ENCODE data around the gene ALLC. TPM values are rescaled to one million over a fixed set of nuclear protein-coding genes. Genes with fewer than 3 reads are reported as not detected.

ALLC gene
- total RNA-seq, 1 donor from 2014 or later: not detected

DNA sequence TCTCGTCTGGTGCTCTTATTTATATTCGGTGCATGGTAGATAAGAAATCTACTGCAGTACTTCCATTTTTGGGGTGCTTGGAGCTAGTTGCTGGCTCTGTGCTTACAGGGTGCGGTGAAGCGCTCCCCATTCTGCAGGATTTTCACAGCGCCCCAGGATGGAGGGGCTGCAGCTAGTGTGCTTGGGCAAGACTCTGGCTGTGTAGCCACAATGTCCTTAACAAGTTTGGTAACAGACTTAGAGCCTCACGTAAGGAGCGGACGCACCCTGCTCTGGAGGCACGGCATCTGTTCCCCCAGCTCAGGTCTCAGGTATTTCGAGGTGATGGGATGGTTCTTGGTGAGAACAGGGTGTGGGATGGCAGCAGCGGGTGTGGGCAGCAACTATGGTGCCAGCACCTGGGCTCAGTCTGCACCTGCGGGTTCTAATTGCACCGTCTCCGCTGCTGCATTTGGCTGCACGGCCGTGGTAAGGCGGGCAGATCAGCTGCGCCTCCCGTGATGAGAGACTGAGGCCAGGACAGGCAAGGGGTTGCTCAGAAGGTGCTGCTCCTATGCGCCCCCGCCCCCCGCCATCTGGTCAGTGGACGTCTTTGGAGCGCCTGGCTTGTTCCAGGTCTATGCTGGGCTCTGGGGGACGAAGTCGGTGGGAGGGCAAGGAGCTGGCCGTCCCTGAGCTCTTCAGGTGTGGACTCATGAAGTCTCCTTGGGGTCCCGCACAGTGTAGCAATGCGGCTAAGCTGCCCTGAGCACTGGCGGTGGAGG lies 20.1 kb upstream of the ALLC start:
- Mint-ChIP-seq H3K27me3 (ENCODE audit: insufficient read depth) (peaks cover 2% of the 10 kb centered on the region), H3K9me3 (no peaks in the 10 kb centered on the region), H3K4me3 (no peak overlapping the region), H3K27ac (no peak overlapping the region), H3K36me3 (ENCODE audit: low read depth) (no peaks in the 10 kb centered on the region), H3K4me1 (ENCODE audit: low read depth) (no peaks in the 10 kb centered on the region)
- DNase-seq (ENCODE audit: low spot score): no peak
- intact Hi-C loops (cut with micrococcal nuclease): no loop called here

DNA sequence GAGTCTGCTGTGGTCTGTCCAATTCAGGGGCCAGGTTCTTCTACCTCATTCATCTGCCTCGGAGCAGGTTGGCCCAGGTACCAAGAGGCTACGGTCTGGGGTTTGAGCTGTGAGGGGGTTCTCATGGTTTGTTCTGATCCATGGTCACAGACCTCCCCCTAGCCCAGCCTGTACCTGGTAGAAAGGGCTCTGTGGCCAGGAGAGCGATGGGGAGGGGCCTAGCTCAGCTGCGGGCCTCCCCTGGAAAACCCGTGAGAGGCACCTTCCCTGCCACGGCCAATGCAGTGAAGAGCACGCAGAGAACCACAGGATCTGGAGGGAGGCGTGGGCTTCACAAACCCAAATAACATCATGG lies 19.6 kb upstream of the ALLC start:
- Mint-ChIP-seq H3K27me3 (ENCODE audit: insufficient read depth) (peaks cover 2% of the 10 kb centered on the region), H3K4me3 (no peak overlapping the region), H3K27ac (no peak overlapping the region), H3K4me1 (ENCODE audit: low read depth) (no peaks in the 10 kb centered on the region), H3K36me3 (ENCODE audit: low read depth) (no peaks in the 10 kb centered on the region), H3K9me3 (no peaks in the 10 kb centered on the region)
- intact Hi-C loops (cut with micrococcal nuclease): no loop called here
- DNase-seq (ENCODE audit: low spot score): no peak

DNA sequence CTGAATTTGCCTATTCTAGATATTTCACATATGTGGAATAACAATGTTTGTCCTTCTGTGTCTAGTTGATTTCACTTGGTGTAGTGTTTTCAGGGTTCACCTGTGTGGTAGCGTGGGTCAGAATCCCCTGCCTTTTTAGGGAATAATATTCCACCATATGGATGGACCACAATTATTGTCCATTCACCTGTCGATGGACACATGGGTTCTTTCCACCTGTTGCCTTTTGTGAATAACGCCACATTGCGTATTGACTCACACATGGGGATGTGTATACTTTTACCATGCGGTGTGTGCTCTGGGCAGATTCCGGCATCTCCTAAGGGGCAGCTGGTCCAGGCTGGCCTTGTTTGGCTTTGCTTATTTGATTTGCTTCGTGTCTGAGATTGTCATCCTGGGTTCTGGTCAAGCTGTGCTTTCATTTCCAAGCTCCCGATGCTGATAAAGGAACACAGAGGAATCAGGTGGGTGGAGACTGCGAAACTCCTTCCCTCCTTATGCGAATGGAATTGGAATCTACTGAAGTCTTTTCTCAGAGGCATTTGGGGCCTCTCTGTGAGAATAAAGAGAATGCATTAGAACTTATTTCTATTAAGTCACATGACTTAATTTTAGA lies 18.9 kb upstream of the ALLC start:
- Mint-ChIP-seq H3K27me3 (ENCODE audit: insufficient read depth) (peaks cover 2% of the 10 kb centered on the region), H3K27ac (no peak overlapping the region), H3K36me3 (ENCODE audit: low read depth) (no peaks in the 10 kb centered on the region), H3K4me1 (ENCODE audit: low read depth) (no peaks in the 10 kb centered on the region), H3K9me3 (no peaks in the 10 kb centered on the region), H3K4me3 (no peak overlapping the region)
- intact Hi-C loops (cut with micrococcal nuclease): no loop called here
- no peak for DNase-seq (ENCODE audit: low spot score)

DNA sequence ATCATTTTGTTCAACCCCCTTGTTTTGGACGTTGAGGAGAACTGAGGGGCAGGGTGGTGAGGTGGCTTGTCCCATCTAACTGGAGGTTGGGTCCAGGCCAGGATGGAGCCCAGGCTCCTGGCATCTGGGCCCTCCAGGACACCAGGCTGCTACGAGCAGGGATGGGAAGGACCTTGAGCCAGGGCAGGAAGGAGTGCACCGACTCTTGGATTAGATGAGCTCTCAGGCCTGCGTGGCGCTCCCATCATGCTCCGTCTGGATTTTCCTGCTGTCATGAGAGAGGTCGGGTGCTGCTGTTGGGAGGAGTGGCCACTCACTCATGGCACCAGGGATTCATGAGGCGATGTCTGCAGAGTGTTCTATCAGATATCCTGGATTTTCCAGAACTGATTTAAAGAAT lies 18.3 kb upstream of the ALLC start:
- H3K4me1 Mint-ChIP-seq (ENCODE audit: low read depth): no peaks in the 10 kb centered on the region
- H3K27me3 Mint-ChIP-seq (ENCODE audit: insufficient read depth): peaks cover 2% of the 10 kb centered on the region
- intact Hi-C loops (cut with micrococcal nuclease): no loop called here
- H3K4me3 Mint-ChIP-seq: no peak overlapping the region
- no peaks in the 10 kb centered on the region for H3K36me3 Mint-ChIP-seq (ENCODE audit: low read depth)
- H3K9me3 Mint-ChIP-seq: no peaks in the 10 kb centered on the region
- DNase-seq (ENCODE audit: low spot score): no peak
- H3K27ac Mint-ChIP-seq: no peak overlapping the region

DNA sequence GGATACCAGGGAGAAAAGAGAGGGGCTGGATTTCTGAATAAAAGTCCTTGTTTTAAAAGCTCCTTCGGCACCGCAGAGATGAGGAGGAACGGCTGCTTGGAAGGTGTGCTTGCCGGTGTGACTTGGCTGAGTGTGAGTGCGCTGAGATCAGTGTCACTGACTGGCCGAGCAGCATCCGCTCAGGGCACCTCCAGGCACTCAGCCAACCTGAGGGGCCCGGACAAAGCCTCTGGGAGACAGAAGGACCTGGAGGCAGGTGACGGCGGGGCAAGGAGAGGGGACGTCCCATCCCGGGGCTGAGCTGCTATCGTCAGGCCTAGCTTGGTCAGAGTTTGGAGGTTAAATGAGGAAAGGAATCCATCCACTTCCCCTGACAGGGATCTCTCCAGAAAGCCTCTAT lies 16.8 kb upstream of the ALLC start:
- Mint-ChIP-seq H3K9me3 (no peaks in the 10 kb centered on the region), H3K27me3 (ENCODE audit: insufficient read depth) (peaks cover 2% of the 10 kb centered on the region), H3K27ac (no peak overlapping the region), H3K4me3 (no peak overlapping the region), H3K4me1 (ENCODE audit: low read depth) (no peaks in the 10 kb centered on the region), H3K36me3 (ENCODE audit: low read depth) (no peaks in the 10 kb centered on the region)
- no peak for DNase-seq (ENCODE audit: low spot score)
- intact Hi-C loops (cut with micrococcal nuclease): no loop called here

DNA sequence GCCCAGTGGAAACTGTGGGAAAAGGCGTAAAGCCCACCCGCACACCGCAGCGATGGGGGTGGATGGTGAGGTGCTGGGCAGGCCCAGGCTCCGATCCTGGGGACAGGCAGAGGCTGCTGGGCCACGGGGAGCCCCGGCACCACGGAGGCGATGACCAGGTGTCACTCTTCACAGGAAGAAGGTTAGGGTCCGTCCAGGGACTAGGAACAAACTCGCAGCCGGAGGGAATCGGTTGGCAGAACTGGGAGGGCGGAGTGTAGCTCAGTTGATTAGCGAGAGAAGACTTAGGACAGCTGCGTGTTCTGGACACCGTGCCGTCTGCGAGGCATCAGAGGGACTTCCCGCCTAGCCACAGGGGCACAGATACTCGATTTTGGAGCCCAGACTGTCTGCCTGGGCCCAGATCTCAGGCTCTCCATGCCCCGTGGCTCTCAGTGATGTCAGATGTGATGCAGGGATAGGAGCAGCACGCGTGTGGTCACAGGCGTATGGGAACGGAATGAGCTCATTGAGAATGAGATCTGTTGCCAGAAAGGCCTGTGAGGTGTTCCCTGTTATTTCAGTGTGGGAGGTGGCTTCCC lies 16.1 kb upstream of the ALLC start:
- Mint-ChIP-seq H3K36me3 (ENCODE audit: low read depth) (no peaks in the 10 kb centered on the region), H3K27me3 (ENCODE audit: insufficient read depth) (no peaks in the 10 kb centered on the region), H3K27ac (no peak overlapping the region), H3K9me3 (no peaks in the 10 kb centered on the region), H3K4me3 (no peak overlapping the region), H3K4me1 (ENCODE audit: low read depth) (no peaks in the 10 kb centered on the region)
- DNase-seq (ENCODE audit: low spot score): no peak
- intact Hi-C loops (cut with micrococcal nuclease): no loop called here

DNA sequence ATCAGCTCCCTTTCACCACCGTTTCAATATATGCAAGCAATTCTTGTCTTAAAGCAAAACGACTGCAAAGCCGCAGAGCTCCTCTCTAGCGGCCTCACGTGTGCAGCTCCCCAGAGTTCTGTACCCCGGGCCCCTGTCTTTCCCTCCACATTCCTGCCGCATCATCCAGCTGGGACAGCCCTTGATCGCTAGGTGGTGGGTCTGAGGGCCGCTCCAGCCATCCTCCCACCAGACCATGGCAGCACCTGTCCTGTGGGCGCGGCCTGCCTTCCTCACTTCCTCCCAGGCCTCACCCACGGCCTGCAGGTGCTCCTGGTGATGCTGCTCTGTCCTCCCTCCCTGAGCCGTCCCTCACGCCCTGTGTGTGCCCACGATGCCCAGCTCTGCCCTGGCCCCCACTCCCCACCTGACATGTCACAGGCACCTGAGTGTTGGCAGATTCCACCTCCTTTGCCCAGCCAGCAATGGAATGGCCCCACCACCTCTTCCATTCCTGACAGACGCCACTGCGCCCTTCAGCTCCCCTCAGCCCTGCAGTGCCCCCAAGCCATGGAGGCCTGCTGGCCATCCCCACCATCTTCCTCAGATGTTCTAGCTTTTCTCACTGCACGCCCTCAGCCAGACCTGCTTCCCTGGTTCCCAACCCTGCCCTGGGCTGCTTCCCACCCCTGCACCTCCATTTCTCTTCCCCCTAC lies 15.3 kb upstream of the ALLC start:
- no peaks in the 10 kb centered on the region for H3K9me3 Mint-ChIP-seq
- no peaks in the 10 kb centered on the region for H3K4me1 Mint-ChIP-seq (ENCODE audit: low read depth)
- H3K4me3 Mint-ChIP-seq: no peak overlapping the region
- H3K36me3 Mint-ChIP-seq (ENCODE audit: low read depth): no peaks in the 10 kb centered on the region
- H3K27ac Mint-ChIP-seq: no peak overlapping the region
- DNase-seq (ENCODE audit: low spot score): no peak
- intact Hi-C loops (cut with micrococcal nuclease): no loop called here
- H3K27me3 Mint-ChIP-seq (ENCODE audit: insufficient read depth): no peaks in the 10 kb centered on the region

DNA sequence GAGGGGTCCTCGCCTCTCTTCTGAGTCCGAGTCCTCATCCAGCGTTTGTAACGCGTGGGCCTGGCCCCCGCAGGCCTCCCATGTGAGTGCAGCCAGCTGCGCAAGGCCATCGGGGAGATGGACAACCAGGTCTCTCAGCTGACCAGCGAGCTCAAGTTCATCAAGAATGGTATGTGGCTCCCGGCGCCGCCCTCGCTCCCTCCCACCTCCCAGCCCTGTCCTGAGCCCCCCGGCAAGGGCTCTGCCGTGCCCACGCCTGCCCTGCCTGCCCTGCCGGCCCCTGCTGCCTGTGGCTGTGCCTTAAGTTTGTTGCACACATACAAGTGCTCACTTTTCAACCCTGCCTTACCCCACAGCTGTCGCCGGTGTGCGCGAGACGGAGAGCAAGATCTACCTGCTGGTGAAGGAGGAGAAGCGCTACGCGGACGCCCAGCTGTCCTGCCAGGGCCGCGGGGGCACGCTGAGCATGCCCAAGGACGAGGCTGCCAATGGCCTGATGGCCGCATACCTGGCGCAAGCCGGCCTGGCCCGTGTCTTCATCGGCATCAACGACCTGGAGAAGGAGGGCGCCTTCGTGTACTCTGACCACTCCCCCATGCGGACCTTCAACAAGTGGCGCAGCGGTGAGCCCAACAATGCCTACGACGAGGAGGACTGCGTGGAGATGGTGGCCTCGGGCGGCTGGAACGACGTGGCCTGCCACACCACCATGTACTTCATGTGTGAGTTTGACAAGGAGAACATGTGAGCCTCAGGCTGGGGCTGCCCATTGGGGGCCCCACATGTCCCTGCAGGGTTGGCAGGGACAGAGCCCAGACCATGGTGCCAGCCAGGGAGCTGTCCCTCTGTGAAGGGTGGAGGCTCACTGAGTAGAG lies 14.4 kb upstream of the ALLC start:
- Mint-ChIP-seq H3K27ac (no peak overlapping the region), H3K27me3 (ENCODE audit: insufficient read depth) (no peaks in the 10 kb centered on the region), H3K4me3 (no peak overlapping the region), H3K4me1 (ENCODE audit: low read depth) (no peaks in the 10 kb centered on the region), H3K9me3 (no peaks in the 10 kb centered on the region), H3K36me3 (ENCODE audit: low read depth) (no peaks in the 10 kb centered on the region)
- no peak for DNase-seq (ENCODE audit: low spot score)
- intact Hi-C loops (cut with micrococcal nuclease): no loop called here

DNA sequence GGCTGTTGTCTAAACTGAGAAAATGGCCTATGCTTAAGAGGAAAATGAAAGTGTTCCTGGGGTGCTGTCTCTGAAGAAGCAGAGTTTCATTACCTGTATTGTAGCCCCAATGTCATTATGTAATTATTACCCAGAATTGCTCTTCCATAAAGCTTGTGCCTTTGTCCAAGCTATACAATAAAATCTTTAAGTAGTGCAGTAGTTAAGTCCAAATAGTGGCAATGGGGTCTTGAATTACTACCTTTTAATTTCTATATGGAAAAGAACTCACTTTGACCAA lies 13.8 kb upstream of the ALLC start:
- intact Hi-C loops (cut with micrococcal nuclease): no loop called here
- H3K27ac Mint-ChIP-seq: no peak overlapping the region

DNA sequence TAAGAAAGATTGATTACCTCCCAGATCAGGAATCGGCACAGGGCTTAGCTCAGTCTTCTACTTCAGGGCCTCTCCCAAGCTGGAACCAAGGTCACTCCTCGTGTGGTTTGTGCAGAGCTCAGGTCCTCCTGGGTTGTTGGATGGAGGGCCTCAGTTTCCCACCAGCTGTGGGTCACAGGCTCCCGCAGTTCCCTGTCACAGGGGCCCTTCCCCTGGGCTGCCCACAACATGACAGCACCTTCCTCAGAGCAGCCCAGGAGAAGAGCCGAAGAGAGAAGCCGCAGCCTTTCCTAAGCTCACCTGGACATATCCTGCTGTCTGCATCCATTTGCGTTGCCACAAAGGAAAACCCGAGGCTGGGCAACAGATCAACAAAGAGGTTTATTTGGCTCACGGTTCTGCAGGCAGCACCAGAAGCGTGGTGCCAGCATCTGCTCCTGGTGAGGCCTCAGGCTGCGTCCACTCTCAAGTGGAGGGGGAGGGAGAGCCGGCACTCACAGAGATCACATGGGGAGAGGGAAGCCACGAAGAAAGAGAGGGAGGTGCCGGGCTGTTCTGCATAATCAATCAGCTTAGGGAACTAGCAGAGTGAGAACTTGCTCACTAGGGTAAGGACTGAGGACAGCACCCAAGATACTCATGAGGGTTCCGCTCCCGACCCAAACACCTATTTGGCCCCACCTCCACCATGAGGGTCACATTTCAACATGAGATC lies 13.0 kb upstream of the ALLC start:
- no peaks in the 10 kb centered on the region for H3K36me3 Mint-ChIP-seq (ENCODE audit: low read depth)
- H3K27ac Mint-ChIP-seq: no peak overlapping the region
- no peaks in the 10 kb centered on the region for H3K9me3 Mint-ChIP-seq
- no peak for DNase-seq (ENCODE audit: low spot score)
- no peaks in the 10 kb centered on the region for H3K27me3 Mint-ChIP-seq (ENCODE audit: insufficient read depth)
- no peak overlapping the region for H3K4me3 Mint-ChIP-seq
- H3K4me1 Mint-ChIP-seq (ENCODE audit: low read depth): no peaks in the 10 kb centered on the region
- intact Hi-C loops (cut with micrococcal nuclease): no loop called here

More for the DNA sequence above, 13.8 kb upstream of the ALLC start:
- Mint-ChIP-seq H3K27me3 (ENCODE audit: insufficient read depth) (no peaks in the 10 kb centered on the region), H3K4me1 (ENCODE audit: low read depth) (no peaks in the 10 kb centered on the region), H3K4me3 (no peak overlapping the region), H3K9me3 (no peaks in the 10 kb centered on the region), H3K36me3 (ENCODE audit: low read depth) (no peaks in the 10 kb centered on the region)
- DNase-seq (ENCODE audit: low spot score): no peak

DNA sequence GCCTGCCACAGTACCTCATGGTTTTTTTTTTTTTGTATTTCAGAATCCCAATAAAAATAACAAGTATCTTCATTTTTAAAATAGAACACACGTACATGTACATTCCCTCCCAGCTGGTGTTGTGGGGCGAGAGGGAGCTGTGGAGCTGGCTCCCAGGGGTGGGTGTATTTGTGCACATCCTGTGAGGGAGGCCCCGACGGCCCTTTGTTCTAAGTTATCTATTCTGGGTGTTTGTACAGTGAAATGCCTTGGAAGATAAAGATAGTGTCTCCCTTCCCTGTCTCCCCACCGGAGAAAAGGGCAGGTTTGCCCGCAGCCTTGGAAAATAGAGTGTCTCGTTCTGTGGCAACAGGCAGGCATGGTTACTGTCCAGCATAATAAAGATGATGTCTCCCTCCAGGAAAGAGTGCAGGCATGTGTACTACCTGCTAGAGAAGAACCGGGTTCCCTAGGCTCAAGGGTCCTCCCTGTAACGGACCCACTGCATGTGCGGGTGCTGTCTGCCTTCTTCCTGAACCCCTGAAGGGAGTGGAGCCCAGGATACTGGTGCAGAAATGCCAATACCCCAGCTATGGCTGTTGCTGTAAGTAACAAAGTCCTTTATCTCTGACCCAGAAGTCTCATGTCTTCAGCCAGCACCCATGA lies 12.1 kb upstream of the ALLC start:
- H3K9me3 Mint-ChIP-seq: no peaks in the 10 kb centered on the region
- H3K36me3 Mint-ChIP-seq (ENCODE audit: low read depth): no peaks in the 10 kb centered on the region
- no peaks in the 10 kb centered on the region for H3K27me3 Mint-ChIP-seq (ENCODE audit: insufficient read depth)
- H3K4me1 Mint-ChIP-seq (ENCODE audit: low read depth): peaks cover 3% of the 10 kb centered on the region
- intact Hi-C loops (cut with micrococcal nuclease): no loop called here
- no peak overlapping the region for H3K4me3 Mint-ChIP-seq
- no peak overlapping the region for H3K27ac Mint-ChIP-seq
- no peak for DNase-seq (ENCODE audit: low spot score)

DNA sequence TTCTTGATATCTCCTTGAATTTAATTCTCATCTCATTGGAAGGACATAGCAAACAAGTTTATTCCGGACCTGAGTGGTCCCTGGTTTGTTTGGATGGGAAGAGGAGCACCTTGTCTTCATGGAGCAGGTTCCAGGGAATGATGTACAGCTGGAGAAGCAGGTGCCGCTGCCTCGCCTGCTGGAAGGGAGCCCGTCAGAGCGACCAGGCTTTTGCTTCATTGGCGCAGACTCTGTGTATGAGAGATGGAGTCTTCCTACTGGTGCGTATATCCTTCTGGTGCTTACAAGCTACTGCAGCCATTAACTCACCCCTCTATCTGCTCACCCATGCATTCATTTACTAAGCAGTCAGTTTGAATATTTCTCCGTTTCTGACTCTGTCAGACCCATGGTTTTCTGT lies 11.6 kb upstream of the ALLC start:
- DNase-seq (ENCODE audit: low spot score): no peak
- no peak overlapping the region for H3K4me3 Mint-ChIP-seq
- H3K27me3 Mint-ChIP-seq (ENCODE audit: insufficient read depth): no peaks in the 10 kb centered on the region
- no peaks in the 10 kb centered on the region for H3K9me3 Mint-ChIP-seq
- H3K4me1 Mint-ChIP-seq (ENCODE audit: low read depth): peaks cover 9% of the 10 kb centered on the region
- intact Hi-C loops (cut with micrococcal nuclease): no loop called here
- H3K36me3 Mint-ChIP-seq (ENCODE audit: low read depth): no peaks in the 10 kb centered on the region
- H3K27ac Mint-ChIP-seq: no peak overlapping the region
